Activated CD4-positive, alpha-beta T cell treated with anti-CD3 and anti-CD28 coated beads, Interleukin-2, Interleukin-4, amounts not matched to agents 100 ng/mL and 50 ng/mL, durations not matched to agents 16 hours and 8 hours (primary cell): ENCODE results near the gene TNK1.
A peak's percentile ranks its signal among the peaks of the same experiment; 100 is the strongest.
"Not testable (repeated sequence)": the region's sequence is repeated elsewhere in the genome, so short reads cannot be mapped to it uniquely, and the experiment has no call there.

ENCODE experiments used
- DNase-seq: peaks from one replicate; pipeline ENCODE4 v3.0.0-alpha.2; 2020; ENCODE audit warnings: low spot score

Gene TNK1

GRCh38 chr17:7355573-7355972 is 25.3 kb upstream of the TNK1 start:
- no peak for DNase-seq

- DNase-seq: peak; percentile 89
Observed at GRCh38 chr17:7356072-7356549, 24.8 kb upstream of the TNK1 start.

- no peak for DNase-seq
Observed at GRCh38 chr17:7356756-7357155, 24.1 kb upstream of the TNK1 start.

- DNase-seq: no peak
Observed at GRCh38 chr17:7357381-7357780, 23.5 kb upstream of the TNK1 start.

GRCh38 chr17:7361906-7362305 is 19.0 kb upstream of the TNK1 start:
- DNase-seq: no peak

GRCh38 chr17:7363311-7363710 is 17.6 kb upstream of the TNK1 start:
- DNase-seq: no peak

- not testable (repeated sequence) for DNase-seq
Observed at GRCh38 chr17:7365963-7366362, 14.9 kb upstream of the TNK1 start.

- no peak for DNase-seq
Observed at GRCh38 chr17:7367083-7367482, 13.8 kb upstream of the TNK1 start.

GRCh38 chr17:7367918-7368598 is 12.8 kb upstream of the TNK1 start:
- DNase-seq: no peak

GRCh38 chr17:7368599-7368994 is 12.3 kb upstream of the TNK1 start:
- not testable (repeated sequence) for DNase-seq

GRCh38 chr17:7369825-7370224 is 11.1 kb upstream of the TNK1 start:
- DNase-seq: no peak

GRCh38 chr17:7370853-7371252 is 10.0 kb upstream of the TNK1 start:
- no peak for DNase-seq

- DNase-seq: no peak
Observed at GRCh38 chr17:7374353-7374752, 6.5 kb upstream of the TNK1 start.

GRCh38 chr17:7379134-7379533 is 1.8 kb upstream of the TNK1 start:
- no peak for DNase-seq

GRCh38 chr17:7380321-7380720 is 568 bp upstream of the TNK1 start:
- no peak for DNase-seq

- DNase-seq: no peak
Observed at GRCh38 chr17:7382901-7383300, 2.0 kb downstream of the TNK1 start.

GRCh38 chr17:7383371-7383741 is 2.5 kb downstream of the TNK1 start:
- DNase-seq: no peak

- DNase-seq: peak; percentile 71
Observed at GRCh38 chr17:7383742-7384488, 3.0 kb downstream of the TNK1 start.

- no peak for DNase-seq
Observed at GRCh38 chr17:7384489-7385081, 3.7 kb downstream of the TNK1 start.

- no peak for DNase-seq
Observed at GRCh38 chr17:7388856-7389255, 8.0 kb downstream of the TNK1 start.

- DNase-seq: no peak
Observed at GRCh38 chr17:7389924-7390910, 9.3 kb downstream of the TNK1 start.

GRCh38 chr17:7391307-7391706 is 10.4 kb downstream of the TNK1 start:
- no peak for DNase-seq
